OCI-LY3 (cell line): ENCODE results near the gene TBC1D1.

Experiments used
- H2AFZ ChIP-seq: fragments of 200-600, 300-600 bp; shearing (Covaris generic); 2 replicates; pipeline ENCODE4 v1.6.0; 2014; ENCODE audit warnings: antibody characterized with exemption, low read depth, low read length
- H3K27ac ChIP-seq: fragments of 200-600, 300-600 bp; sonication (generic); 2 replicates; pipeline ENCODE4 v1.5.1; 2014; ENCODE audit warnings: mild to moderate bottlenecking, low read length, moderate library complexity, mixed read lengths
- H3K27me3 ChIP-seq: fragments of 200-600, 300-600 bp; sonication (generic); 2 replicates; pipeline ENCODE4 v1.6.1; 2014; ENCODE audit warnings: low read depth, low read length, mixed read lengths
- H3K36me3 ChIP-seq: fragments of 200-600, 300-600 bp; sonication (generic); replicated peaks from 2 replicates; pipeline ENCODE3; 2014; ENCODE audit warnings: low read depth, low read length, mixed read lengths
- H3K4me1 ChIP-seq: fragments of 300-600, 200-600 bp; sonication (generic); 2 replicates; pipeline ENCODE4 v1.6.1; 2014; ENCODE audit warnings: low read length, mixed read lengths
- H3K4me2 ChIP-seq: fragments of 200-600, 300-600 bp; sonication (generic); 2 replicates; pipeline ENCODE4 v1.6.1; 2014; ENCODE audit warnings: low read length, mixed read lengths
- H3K4me3 ChIP-seq: fragments of 300-600, 200-600 bp; sonication (generic); 2 replicates; pipeline ENCODE4 v1.5.1; 2014; ENCODE audit warnings: antibody characterized with exemption, mild to moderate bottlenecking, low read length, moderate library complexity
- H3K79me2 ChIP-seq: fragments of 300-600, 200-600 bp; shearing (Covaris generic); 2 replicates; pipeline ENCODE4 v1.6.1; 2014; ENCODE audit warnings: mild to moderate bottlenecking, low read length, mixed read lengths
- H3K9ac ChIP-seq: fragments of 300-600, 200-600 bp; shearing (Covaris generic); 2 replicates; pipeline ENCODE4 v1.6.0; 2014; ENCODE audit warnings: mild to moderate bottlenecking, low read length, moderate library complexity
- H3K9me3 ChIP-seq: fragments of 200-600, 300-600 bp; shearing (Covaris generic); 2 replicates; pipeline ENCODE4 v1.6.1; 2014; ENCODE audit warnings: low read length, mixed read lengths; ENCODE audit not compliant: insufficient read depth
- H4K20me1 ChIP-seq: fragments of 200-600, 300-600 bp; sonication (generic); 2 replicates; pipeline ENCODE4 v1.6.1; 2016; ENCODE audit warnings: low read length, mixed read lengths; ENCODE audit not compliant: insufficient read depth
- CTCF ChIP-seq: fragments of 200-600, 300-600 bp; sonication (generic); IDR thresholded peaks from 2 replicates; pipeline ENCODE4 v1.5.1; 2014; ENCODE audit warnings: antibody characterized with exemption, low read length, low read depth
- EZH2phosphoT487 ChIP-seq: fragments of 200-600 bp; shearing (Covaris generic); IDR thresholded peaks from 2 replicates; pipeline ENCODE4 v1.6.1; 2018; ENCODE audit warnings: antibody characterized with exemption, mixed run types, low read depth

Gene TBC1D1

DNA sequence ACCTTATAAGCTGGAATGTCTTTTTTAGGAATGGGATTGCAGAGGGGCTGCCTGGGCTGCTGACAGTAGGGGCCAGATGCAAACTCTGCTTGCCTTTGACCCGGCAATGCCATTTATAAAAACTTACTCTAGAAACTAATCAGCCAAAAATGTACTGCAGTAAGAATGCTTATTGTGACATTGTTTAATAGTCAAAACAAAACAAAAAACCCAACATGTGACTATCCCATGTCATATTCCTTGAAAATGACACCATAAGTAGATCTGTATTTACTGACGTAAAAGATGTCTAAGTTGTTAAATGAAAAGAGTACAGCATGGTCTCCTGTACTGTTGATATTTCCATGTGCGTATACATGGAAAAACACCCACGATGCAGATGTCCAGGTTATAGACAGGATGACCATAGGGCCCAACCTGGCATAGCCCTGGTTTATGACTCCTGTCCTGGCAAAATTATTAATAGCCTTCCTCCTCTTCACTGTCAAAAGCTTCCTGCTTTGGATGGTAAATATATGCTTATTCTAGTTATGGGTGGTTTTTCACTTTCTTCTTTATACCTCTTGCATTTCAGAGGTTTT, 208.2 kb downstream of the TBC1D1 start:
- no peak overlapping the region for H3K27ac ChIP-seq
- H3K9me3 ChIP-seq = no peaks in the 10 kb centered on the region
- H3K27me3 ChIP-seq = no peaks in the 10 kb centered on the region
- no peaks in the 10 kb centered on the region for H3K79me2 ChIP-seq
- H4K20me1 ChIP-seq = no peaks in the 10 kb centered on the region
- H3K4me2 ChIP-seq = no peak overlapping the region
- no peak overlapping the region for H3K4me3 ChIP-seq
- no peaks in the 10 kb centered on the region for H3K4me1 ChIP-seq
- H2AFZ ChIP-seq = no peak overlapping the region
- H3K36me3 ChIP-seq = peaks cover 10% of the 10 kb centered on the region
- no peak overlapping the region for H3K9ac ChIP-seq
- no peak for TF ChIP-seq EZH2phosphoT487
- no peak for TF ChIP-seq CTCF

DNA sequence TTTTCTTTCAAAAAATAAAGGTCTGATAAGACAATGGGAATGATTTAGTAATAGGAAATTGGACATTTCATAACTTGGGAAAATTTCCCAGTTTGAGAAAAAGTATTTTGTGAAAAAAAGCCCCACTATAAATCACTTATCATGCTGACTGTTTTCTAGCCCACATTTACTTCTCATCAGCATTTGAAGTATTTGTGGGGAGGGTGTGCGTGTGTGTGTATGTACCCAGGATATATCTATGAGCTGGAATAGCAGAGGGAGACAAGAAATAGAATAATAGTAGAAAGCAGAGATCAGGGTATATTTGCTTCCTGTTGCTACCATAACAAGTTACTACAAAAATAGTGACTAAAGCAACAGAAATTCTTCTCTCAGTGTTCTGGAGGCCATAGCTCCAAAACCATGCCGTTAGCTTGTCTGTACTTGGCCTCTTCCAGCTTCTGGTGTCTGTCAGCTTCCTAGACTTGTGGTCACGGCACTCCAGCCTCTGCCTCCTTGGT, 209.1 kb downstream of the TBC1D1 start:
- no peaks in the 10 kb centered on the region for H3K27me3 ChIP-seq
- H3K9me3 ChIP-seq = no peaks in the 10 kb centered on the region
- H3K4me3 ChIP-seq = no peak overlapping the region
- H3K36me3 ChIP-seq = peaks cover 10% of the 10 kb centered on the region
- H2AFZ ChIP-seq = no peak overlapping the region
- H3K9ac ChIP-seq = no peak overlapping the region
- no peaks in the 10 kb centered on the region for H3K79me2 ChIP-seq
- H4K20me1 ChIP-seq = no peaks in the 10 kb centered on the region
- no peak overlapping the region for H3K4me2 ChIP-seq
- no peak for TF ChIP-seq CTCF
- TF ChIP-seq EZH2phosphoT487 = no peak
- H3K4me1 ChIP-seq = peaks cover 2% of the 10 kb centered on the region
- H3K27ac ChIP-seq = no peak overlapping the region

GRCh38 chr4:38100474-38101255, 209.8 kb downstream of the TBC1D1 start:
- Histone ChIP-seq H3K36me3 (peaks cover 10% of the 10 kb centered on the region), H3K27ac (no peak overlapping the region), H2AFZ (no peak overlapping the region), H3K79me2 (no peaks in the 10 kb centered on the region), H3K4me3 (no peak overlapping the region), H3K4me2 (no peak overlapping the region), H3K9ac (no peak overlapping the region), H3K4me1 (peaks cover 9% of the 10 kb centered on the region), H3K9me3 (no peaks in the 10 kb centered on the region), H4K20me1 (no peaks in the 10 kb centered on the region), H3K27me3 (no peaks in the 10 kb centered on the region)
- TF ChIP-seq CTCF = no peak
- no peak for TF ChIP-seq EZH2phosphoT487

DNA sequence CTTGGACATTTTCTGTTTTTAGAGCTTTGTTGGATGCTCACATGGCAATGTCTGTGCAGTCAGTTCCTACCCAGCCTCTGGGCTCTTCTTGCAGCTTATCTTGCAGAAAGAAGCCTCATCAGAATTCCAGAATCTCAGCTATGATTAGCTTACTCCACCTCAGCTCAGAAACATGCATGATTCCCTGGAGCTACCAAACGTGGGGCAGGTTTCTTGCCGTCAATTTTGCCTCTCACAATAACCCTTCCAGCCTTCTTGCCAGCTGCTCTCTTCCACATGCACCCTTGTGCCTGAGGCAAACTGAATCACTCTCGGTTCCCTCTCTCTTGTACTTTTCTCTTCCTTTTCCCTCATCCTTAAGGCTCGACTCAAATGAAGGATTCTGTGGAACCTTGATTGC, 210.7 kb downstream of the TBC1D1 start:
- H3K27ac ChIP-seq = no peak overlapping the region
- no peak overlapping the region for H2AFZ ChIP-seq
- no peak overlapping the region for H3K9ac ChIP-seq
- peaks cover 13% of the 10 kb centered on the region for H3K36me3 ChIP-seq
- H3K27me3 ChIP-seq = no peaks in the 10 kb centered on the region
- TF ChIP-seq CTCF (no peak), EZH2phosphoT487 (no peak)
- H3K4me3 ChIP-seq = no peak overlapping the region
- H3K4me1 ChIP-seq = peaks cover 17% of the 10 kb centered on the region
- H4K20me1 ChIP-seq = no peaks in the 10 kb centered on the region
- no peaks in the 10 kb centered on the region for H3K79me2 ChIP-seq
- H3K9me3 ChIP-seq = no peaks in the 10 kb centered on the region
- H3K4me2 ChIP-seq = no peak overlapping the region
